Measurements from ENCODE around the gene SRP9. TPM values are rescaled to one million over a fixed set of nuclear protein-coding genes. Genes with fewer than 3 reads are reported as not detected.
"Not testable (repeated sequence)": the region's sequence is repeated elsewhere in the genome, so short reads cannot be mapped to it uniquely, and the experiment has no call there.

SRP9 gene
- polyA plus RNA-seq, 4 donors = 430 to 570 (median 534) TPM

GRCh38 chr1:225772848-225773247 lies 4.8 kb upstream of the SRP9 start:
- no peak for DNase-seq (ENCODE audit: low read depth in 4 of 4, low spot score in 3 of 4)

GRCh38 chr1:225774281-225775147 lies 3.1 kb upstream of the SRP9 start:
- DNase-seq (ENCODE audit: low read depth in 4 of 4, low spot score in 3 of 4) = no peak

GRCh38 chr1:225776294-225776693 lies 1.3 kb upstream of the SRP9 start:
- DNase-seq (ENCODE audit: low read depth in 4 of 4, low spot score in 3 of 4) = no peak

- no peak for DNase-seq (ENCODE audit: low read depth in 4 of 4, low spot score in 3 of 4)
Measured at GRCh38 chr1:225777058-225777582, 506 bp upstream of the SRP9 start.

- DNase-seq (ENCODE audit: low read depth in 4 of 4, low spot score in 3 of 4) = no peak
Measured at GRCh38 chr1:225778337-225778669, 677 bp downstream of the SRP9 start.

GRCh38 chr1:225779165-225779564 lies 1.5 kb downstream of the SRP9 start:
- DNase-seq (ENCODE audit: low read depth in 4 of 4, low spot score in 3 of 4) = not testable (repeated sequence)

GRCh38 chr1:225780134-225780533 lies 2.5 kb downstream of the SRP9 start:
- no peak for DNase-seq (ENCODE audit: low read depth in 4 of 4, low spot score in 3 of 4)

- DNase-seq (ENCODE audit: low read depth in 4 of 4, low spot score in 3 of 4) = no peak
Measured at GRCh38 chr1:225780630-225781029, 3.0 kb downstream of the SRP9 start.

- DNase-seq (ENCODE audit: low read depth in 4 of 4, low spot score in 3 of 4) = not testable (repeated sequence)
Measured at GRCh38 chr1:225789142-225789541, 11.5 kb downstream of the SRP9 start.

- DNase-seq (ENCODE audit: low read depth in 4 of 4, low spot score in 3 of 4) = no peak
Measured at GRCh38 chr1:225794954-225795353, 17.3 kb downstream of the SRP9 start.

GRCh38 chr1:225796097-225796496 lies 18.5 kb downstream of the SRP9 start:
- DNase-seq (ENCODE audit: low read depth in 4 of 4, low spot score in 3 of 4) = not testable (repeated sequence)

GRCh38 chr1:225801146-225801545 lies 23.5 kb downstream of the SRP9 start:
- DNase-seq (ENCODE audit: low read depth in 4 of 4, low spot score in 3 of 4) = not testable (repeated sequence)

- no peak for DNase-seq (ENCODE audit: low read depth in 4 of 4, low spot score in 3 of 4)
Measured at GRCh38 chr1:225806249-225806648, 28.6 kb downstream of the SRP9 start.

GRCh38 chr1:225806736-225807135 lies 29.1 kb downstream of the SRP9 start:
- DNase-seq (ENCODE audit: low read depth in 4 of 4, low spot score in 3 of 4) = not testable (repeated sequence)

GRCh38 chr1:225808136-225808535 lies 30.5 kb downstream of the SRP9 start:
- DNase-seq (ENCODE audit: low read depth in 4 of 4, low spot score in 3 of 4) = no peak

- DNase-seq (ENCODE audit: low read depth in 4 of 4, low spot score in 3 of 4) = peak in 3 of 4 donors; percentile 71 to 77 (median 74)
Measured at GRCh38 chr1:225809842-225810578, 32.4 kb downstream of the SRP9 start, which contains the start of gene EPHX1. Gene EPHX1, plus strand, starts transcription at chr1:225810124. Its CDS starts 18,606 bp downstream, at chr1:225828730.

GRCh38 chr1:225810579-225811538 lies 33.2 kb downstream of the SRP9 start:
- not testable (repeated sequence) for DNase-seq (ENCODE audit: low read depth in 4 of 4, low spot score in 3 of 4)

- DNase-seq (ENCODE audit: low read depth in 4 of 4, low spot score in 3 of 4) = no peak
Measured at GRCh38 chr1:225811622-225812487, 34.2 kb downstream of the SRP9 start.

- DNase-seq (ENCODE audit: low read depth in 4 of 4, low spot score in 3 of 4) = no peak
Measured at GRCh38 chr1:225812488-225813213, 35.0 kb downstream of the SRP9 start.
